Measurements from ENCODE around the gene CMAS.
A peak's percentile ranks its signal among the peaks of the same experiment; 100 is the strongest.
"Not testable (repeated sequence)": the region's sequence is repeated elsewhere in the genome, so short reads cannot be mapped to it uniquely, and the experiment has no call there.

Gene CMAS

GRCh38 chr12:22046090-22046967 is at the start of gene CMAS:
CMAS (plus strand) TSS chr12:22046218; CDS start chr12:22046304, 86 bp downstream.
- peak; percentile 77 for DNase-seq

GRCh38 chr12:21998295-21998694 is 47.7 kb upstream of the CMAS start:
- no peak for DNase-seq

GRCh38 chr12:21998782-21999181 is 47.2 kb upstream of the CMAS start:
- DNase-seq: no peak

GRCh38 chr12:22002430-22002829 is 43.6 kb upstream of the CMAS start:
- DNase-seq: no peak

- not testable (repeated sequence) for DNase-seq
Observed at GRCh38 chr12:22007794-22008193, 38.2 kb upstream of the CMAS start.

GRCh38 chr12:22008196-22008595 is 37.8 kb upstream of the CMAS start:
- DNase-seq: no peak

GRCh38 chr12:22014041-22014782 is 31.8 kb upstream of the CMAS start:
- no peak for DNase-seq

GRCh38 chr12:22014783-22015144 is 31.3 kb upstream of the CMAS start:
- no peak for DNase-seq

- no peak for DNase-seq
Observed at GRCh38 chr12:22016982-22017381, 29.0 kb upstream of the CMAS start.

- no peak for DNase-seq
Observed at GRCh38 chr12:22018860-22019259, 27.2 kb upstream of the CMAS start.

- DNase-seq: not testable (repeated sequence)
Observed at GRCh38 chr12:22023489-22023888, 22.5 kb upstream of the CMAS start.

- DNase-seq: no peak
Observed at GRCh38 chr12:22029491-22029890, 16.5 kb upstream of the CMAS start.

GRCh38 chr12:22029991-22030390 is 16.0 kb upstream of the CMAS start:
- DNase-seq: no peak

- DNase-seq: no peak
Observed at GRCh38 chr12:22032732-22033131, 13.3 kb upstream of the CMAS start.

- peak; percentile 11 for DNase-seq
Observed at GRCh38 chr12:22034709-22035506, 11.1 kb upstream of the CMAS start.

GRCh38 chr12:22037947-22038346 is 8.1 kb upstream of the CMAS start:
- peak; percentile 16 for DNase-seq

GRCh38 chr12:22038734-22039133 is 7.3 kb upstream of the CMAS start:
- no peak for DNase-seq

- DNase-seq: no peak
Observed at GRCh38 chr12:22039361-22039760, 6.7 kb upstream of the CMAS start.

- DNase-seq: no peak
Observed at GRCh38 chr12:22042976-22043669, 2.9 kb upstream of the CMAS start.

- DNase-seq: no peak
Observed at GRCh38 chr12:22043943-22044342, 2.1 kb upstream of the CMAS start.

GRCh38 chr12:22044391-22044790 is 1.6 kb upstream of the CMAS start:
- DNase-seq: no peak

- no peak for DNase-seq
Observed at GRCh38 chr12:22046968-22047390, 961 bp downstream of the CMAS start.

GRCh38 chr12:22047494-22047893 is 1.5 kb downstream of the CMAS start:
- no peak for DNase-seq
